PC-3 (cell line): ENCODE measurements around the gene WDR33.

ENCODE experiments used
- CTCF ChIP-seq: fragments of 300-600 bp; sonication (generic); conservative IDR thresholded peaks from 2 replicates; pipeline ENCODE4 v1.5.1; 2017; ENCODE audit warnings: antibody characterized with exemption, low read depth, mild to moderate bottlenecking, low read length
- EZH2 ChIP-seq: fragments of 300-600 bp; sonication (generic); IDR thresholded peaks from one replicate; pipeline ENCODE4 v1.6.1; 2017; ENCODE audit warnings: antibody characterized with exemption, mild to moderate bottlenecking, low read length; ENCODE audit not compliant: unreplicated experiment
- EZH2phosphoT487 ChIP-seq: fragments of 300-600 bp; sonication (generic); IDR thresholded peaks from 2 replicates; pipeline ENCODE4 v1.6.1; 2018; ENCODE audit warnings: mild to moderate bottlenecking, antibody characterized with exemption, low read length, borderline replicate concordance

- TF ChIP-seq CTCF (no peak), EZH2 (no peak), EZH2phosphoT487 (no peak)
These were observed 135.4 kb downstream of the WDR33 start, which contains the start of gene LIMS2 for GRCh38 chr2:127675331-127676261.
